GM18861 (cell line): ENCODE measurements around the gene NR3C1.
A peak's percentile ranks its signal among the peaks of the same experiment; 100 is the strongest.

Experiments used
- ATAC-seq: cut with Tn5 transposase; IDR thresholded peaks from one replicate; pipeline ENCODE4 v1.9.1; 2021; ENCODE audit not compliant: unreplicated experiment

The NR3C1 gene

GRCh38 chr5:143426437-143426991, 23.0 kb upstream of the NR3C1 start:
- ATAC-seq, result peak; percentile 77

DNA sequence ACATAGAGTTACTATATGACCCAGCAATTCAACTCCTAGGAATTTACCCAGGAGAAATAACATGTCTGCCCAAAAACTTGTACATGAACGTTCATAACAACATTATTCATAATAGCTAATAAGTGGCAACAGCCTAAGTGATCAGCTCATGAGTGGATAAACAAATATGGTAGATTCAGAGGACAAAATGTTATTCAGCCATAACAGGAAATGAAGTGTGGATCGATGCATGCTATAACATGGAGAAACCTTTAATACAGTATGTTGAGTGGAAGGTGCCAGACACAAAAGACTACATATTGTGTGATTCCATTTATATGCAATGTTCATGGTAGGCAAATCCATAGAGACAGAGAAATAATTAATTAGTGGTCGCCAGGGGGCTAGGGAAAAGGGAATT, 22.3 kb upstream of the NR3C1 start:
- no peak for ATAC-seq

- ATAC-seq, result peak; percentile 44
These were observed 14.8 kb upstream of the NR3C1 start for GRCh38 chr5:143418140-143418866.

DNA sequence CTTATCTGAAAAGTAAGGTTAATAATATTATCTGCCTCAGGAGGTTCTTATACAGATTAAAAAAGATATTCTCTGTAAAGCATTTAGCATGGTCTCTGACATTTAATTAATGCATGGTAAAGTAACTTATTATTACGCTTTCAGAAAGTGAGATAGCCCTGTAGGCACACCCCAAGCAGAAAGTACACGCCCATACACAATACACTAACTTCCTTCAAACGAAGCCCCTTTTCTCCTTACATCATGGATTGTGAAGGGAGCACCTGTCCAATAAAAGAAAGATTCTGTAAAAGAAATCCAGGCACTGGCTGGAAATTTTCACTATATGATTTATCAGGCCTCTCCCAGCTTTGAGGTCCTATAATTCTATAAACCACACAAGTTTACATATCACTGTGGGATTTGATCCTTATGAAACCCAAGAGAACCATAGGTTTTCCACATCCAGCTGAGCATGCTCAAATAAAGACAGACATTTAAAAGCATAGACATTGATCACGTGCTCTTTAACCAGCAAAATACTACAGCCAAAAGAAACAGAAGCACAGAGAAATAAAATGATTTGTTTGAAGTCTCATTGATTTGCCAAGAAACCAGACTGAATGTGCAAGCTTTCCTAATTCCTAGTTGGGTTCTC, 14.1 kb upstream of the NR3C1 start:
- ATAC-seq, result no peak

GRCh38 chr5:143416411-143416810, 12.9 kb upstream of the NR3C1 start:
- no peak for ATAC-seq

- peak; percentile 57 for ATAC-seq
These were observed 10.6 kb upstream of the NR3C1 start for GRCh38 chr5:143413958-143414669.

- ATAC-seq, result no peak
These were observed 9.3 kb upstream of the NR3C1 start for GRCh38 chr5:143412661-143413342.

- no peak for ATAC-seq
These were observed 6.4 kb upstream of the NR3C1 start for GRCh38 chr5:143409926-143410325.

DNA sequence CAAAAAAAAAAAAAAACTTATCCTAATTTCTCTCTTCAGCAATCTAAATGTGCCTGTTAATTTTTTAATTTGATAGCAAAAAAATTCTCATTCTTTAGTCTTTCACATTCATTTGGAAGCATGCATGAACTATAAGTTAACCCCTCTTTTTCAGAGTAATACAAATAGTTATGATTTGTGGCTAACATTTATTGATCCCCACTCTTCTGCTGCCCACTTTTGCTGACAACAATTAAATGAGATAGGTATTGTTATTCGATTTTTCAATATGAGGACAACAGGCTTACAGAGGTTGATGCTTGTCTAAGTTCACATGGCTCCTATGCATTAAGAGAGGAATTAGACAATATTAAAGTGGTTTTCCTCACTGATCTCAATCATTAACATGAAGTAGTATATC, 2.9 kb upstream of the NR3C1 start:
- no peak for ATAC-seq

- ATAC-seq, result no peak
These were observed 2.3 kb upstream of the NR3C1 start for GRCh38 chr5:143405849-143406098.

DNA sequence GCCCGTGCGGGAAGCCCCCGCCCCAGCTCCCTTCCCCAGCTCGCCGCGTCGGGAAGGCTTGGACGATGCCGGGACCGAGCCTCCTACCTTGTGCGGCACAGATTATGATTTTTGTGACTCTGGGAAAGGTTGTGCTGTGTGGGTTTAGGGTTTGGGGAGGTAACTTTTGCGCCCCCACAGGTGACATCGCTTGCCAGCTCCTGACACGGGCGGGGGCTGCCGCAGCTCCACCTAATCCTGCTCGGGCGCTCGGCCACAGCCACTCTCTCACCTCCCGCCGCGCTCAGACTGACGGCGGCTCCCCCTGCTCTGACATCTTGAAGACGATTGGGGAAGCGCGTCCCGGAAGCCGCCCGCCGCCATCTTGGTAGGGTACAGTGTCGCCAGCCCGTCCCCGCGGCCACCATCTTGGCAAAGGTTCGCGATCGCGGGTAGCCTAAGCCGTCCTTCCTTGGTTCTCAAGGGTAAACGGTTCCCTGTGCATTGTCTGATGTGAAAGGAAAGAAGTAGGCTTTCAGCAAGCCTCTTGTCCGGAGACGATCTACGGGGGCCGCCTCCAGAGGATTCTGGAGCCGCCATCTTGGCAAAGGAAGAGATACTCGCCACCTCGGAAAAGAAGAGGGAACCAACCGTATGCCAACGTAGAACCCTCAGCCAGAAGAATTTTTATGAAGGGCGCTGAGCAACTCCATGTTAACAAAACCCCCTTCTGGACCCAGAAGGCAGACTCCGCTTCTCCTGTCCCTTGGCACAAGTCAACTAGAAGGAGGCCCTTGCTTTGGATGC, 1.8 kb upstream of the NR3C1 start:
- peak; percentile 15 for ATAC-seq

- ATAC-seq, result no peak
These were observed 1.1 kb upstream of the NR3C1 start for GRCh38 chr5:143404416-143405062.

- peak; percentile 1 for ATAC-seq
These were observed 223 bp downstream of the NR3C1 start for GRCh38 chr5:143403334-143403592.

DNA sequence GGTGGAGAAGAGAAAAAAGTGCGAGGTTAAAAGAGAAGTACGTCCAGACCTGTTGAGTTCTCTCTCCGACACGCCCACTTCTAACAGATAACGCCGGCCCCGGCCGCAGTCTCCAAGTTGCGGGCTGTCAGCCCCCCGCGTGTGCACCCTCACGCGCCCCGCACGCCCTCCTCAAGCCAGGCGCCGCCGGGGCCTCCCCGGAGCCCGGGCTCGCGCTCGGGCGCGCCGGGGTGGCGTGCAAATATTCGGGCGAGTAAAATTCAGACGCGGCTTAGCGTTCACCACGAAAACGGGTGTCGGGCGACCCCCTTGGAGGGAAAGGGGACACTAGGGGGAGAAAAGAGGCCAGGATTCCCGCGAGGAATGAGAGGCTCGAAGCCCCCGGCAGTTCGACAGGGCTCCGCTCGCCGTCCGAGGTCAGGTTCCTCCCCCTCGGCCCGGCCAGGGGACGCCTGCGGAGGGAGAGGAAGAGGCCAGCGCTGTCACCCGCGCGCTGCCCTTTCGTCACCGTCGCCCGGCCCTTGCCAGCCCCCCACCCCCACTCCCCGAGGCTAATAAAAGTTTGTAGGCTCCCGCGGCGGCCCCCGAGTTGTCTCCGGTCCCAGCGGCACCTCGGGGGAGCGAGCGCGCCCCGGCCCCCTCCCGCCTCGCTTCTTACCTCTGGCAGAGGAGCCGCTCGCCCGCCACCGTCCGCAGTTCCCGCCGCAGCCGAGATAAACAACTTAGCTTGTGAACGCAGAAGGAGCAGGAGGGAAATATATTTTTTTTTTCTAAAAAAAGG, 743 bp downstream of the NR3C1 start:
- no peak for ATAC-seq

DNA sequence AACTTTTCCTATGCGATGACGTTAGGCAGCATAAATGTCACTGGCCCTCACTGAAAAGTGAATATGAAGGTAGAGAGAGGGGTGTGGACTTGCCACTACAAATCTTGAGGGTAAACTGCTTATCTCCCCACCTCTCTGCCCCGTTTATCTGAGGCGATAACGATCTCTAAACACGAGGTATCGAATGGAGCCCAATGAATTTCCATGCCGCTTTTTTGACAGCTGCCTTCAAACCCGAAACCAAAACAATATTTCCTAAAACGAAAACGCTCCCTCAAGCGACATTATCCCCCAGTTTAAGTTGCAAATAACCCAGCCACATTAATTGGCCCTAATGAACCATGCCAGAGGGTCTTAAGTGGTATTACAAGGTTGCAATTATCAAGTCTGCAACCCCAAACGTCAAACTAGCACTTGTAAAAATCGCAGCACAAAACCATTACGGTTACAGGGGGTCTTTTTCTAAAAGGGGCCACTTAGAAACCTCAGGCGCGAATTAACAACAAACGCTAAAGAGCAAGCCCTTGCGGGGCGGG, 1.4 kb downstream of the NR3C1 start:
- ATAC-seq, result no peak

DNA sequence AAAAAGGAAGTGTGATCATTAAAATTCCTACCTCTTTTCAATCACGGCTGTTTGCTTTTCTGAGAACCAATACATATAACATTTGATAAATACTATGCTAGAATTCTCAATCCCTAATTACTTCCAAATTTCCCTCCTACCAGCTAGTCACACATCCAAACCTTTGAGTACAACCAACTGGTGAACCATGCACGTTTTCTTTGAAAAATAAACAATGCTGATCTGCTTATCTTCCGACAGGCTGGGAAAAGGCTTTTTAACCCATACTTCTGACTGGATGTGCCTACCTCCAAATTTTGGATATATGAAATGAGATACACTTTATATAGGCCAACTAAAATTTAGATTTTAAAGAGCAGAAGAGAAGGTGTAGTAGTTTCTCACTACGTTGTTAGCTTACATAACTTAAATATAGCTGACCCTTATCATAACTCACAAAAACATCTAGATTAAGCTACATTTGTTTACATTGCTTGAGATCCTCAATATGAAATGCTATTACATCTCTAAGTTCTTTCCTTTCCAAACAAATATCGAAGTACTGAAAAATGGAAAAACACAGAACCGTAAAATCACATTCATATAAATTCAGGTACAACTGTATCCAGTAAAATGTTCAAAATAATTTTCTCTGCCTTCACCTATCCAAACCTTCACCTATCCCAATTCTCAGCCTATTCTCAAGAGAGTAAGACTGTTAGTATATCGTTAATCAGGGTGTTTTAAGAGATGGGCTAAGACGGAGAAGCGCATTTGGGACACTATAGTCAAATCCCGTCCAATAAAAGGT, 2.1 kb downstream of the NR3C1 start:
- no peak for ATAC-seq

DNA sequence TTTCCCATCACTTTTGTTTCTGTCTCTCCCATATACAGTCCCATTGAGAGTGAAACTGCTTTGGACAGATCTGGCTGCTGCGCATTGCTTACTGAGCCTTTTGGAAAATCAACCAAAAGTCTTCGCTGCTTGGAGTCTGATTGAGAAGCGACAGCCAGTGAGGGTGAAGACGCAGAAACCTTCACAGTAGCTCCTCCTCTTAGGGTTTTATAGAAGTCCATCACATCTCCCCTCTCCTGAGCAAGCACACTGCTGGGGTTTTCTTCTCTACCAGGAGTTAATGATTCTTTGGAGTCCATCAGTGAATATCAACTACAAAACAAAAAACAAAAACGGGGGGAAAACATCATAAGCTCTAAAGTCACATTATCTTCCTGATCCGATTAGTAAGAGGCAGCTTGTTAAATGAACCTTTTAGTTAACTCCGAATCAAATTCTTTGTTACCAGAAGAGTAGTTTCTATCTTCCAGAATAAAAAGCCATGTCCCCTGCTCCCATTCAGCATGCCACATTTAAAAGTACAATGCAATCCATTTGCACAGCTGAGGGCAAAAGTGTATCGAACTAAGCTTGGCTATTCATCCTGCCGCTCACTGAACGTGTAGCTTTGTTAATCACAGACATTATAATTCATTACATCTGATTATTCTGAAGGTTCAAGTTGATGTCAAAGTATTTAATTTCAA, 2.8 kb downstream of the NR3C1 start:
- ATAC-seq, result no peak
